ENCODE results near the gene ANKRD55.

The ANKRD55 gene

DNA sequence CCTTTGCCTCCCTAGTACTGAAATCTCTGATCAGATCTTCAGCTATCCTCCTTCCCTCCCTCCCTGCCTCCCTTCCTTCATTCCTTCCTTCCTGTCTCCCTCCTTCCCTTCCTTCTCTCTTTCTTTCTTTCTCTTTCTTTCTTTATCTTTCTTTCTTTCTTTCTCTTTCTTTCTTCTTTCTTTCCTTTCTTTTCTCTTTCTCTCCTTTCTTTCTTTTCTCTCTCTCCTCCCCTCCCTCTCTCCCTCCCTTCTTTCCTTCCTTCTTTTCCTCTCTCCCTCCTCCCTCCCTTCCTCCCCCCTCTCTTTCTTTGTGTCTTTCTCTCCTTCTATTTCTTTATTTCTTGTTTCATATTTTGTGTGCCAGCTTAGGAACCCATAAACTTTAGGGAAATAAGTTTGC is 23.9 kb upstream of the ANKRD55 start:
- ChIA-PET CTCF (no interaction called here), POLR2A (no interaction called here)
- DNase-seq (ENCODE audit: low read depth, low spot score) = no peak
- no peak overlapping the region for H3K4me3 ChIP-seq (ENCODE audit: low read depth, low read length)
- TF ChIP-seq, protein P1, sequence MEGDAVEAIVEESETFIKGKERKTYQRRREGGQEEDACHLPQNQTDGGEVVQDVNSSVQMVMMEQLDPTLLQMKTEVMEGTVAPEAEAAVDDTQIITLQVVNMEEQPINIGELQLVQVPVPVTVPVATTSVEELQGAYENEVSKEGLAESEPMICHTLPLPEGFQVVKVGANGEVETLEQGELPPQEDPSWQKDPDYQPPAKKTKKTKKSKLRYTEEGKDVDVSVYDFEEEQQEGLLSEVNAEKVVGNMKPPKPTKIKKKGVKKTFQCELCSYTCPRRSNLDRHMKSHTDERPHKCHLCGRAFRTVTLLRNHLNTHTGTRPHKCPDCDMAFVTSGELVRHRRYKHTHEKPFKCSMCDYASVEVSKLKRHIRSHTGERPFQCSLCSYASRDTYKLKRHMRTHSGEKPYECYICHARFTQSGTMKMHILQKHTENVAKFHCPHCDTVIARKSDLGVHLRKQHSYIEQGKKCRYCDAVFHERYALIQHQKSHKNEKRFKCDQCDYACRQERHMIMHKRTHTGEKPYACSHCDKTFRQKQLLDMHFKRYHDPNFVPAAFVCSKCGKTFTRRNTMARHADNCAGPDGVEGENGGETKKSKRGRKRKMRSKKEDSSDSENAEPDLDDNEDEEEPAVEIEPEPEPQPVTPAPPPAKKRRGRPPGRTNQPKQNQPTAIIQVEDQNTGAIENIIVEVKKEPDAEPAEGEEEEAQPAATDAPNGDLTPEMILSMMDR (IDR thresholded peaks at IDR 0.05; ENCODE audit: insufficient read depth, low read length, missing control alignments) = no peak

DNA sequence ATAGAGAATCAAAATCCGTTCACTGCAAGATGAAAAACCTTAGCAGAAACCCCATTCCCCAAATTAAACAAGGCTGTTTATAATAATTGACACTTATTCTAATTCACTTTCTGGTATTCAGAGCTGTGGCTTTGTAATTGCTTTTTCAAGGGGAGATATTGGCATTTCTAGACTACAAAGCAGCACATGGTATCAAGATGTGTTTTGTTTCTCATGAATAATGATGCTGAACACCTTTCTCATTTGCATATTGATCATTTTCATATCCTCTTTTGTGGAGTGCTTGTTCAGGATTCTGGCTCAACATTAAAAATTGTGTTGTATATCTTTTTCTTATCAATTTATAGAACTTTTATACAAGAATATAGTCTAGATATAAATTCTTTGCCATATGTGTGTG is 22.4 kb upstream of the ANKRD55 start:
- H3K4me3 ChIP-seq (ENCODE audit: low read depth, low read length) = no peak overlapping the region
- TF ChIP-seq, protein P1 (IDR thresholded peaks at IDR 0.05; ENCODE audit: insufficient read depth, low read length, missing control alignments) = no peak
- no peak for DNase-seq (ENCODE audit: low read depth, low spot score)
- ChIA-PET POLR2A (no interaction called here), CTCF (no interaction called here)

- CTCF ChIA-PET = no interaction called here
Measured at GRCh38 chr5:56253924-56254323, 20.8 kb upstream of the ANKRD55 start.

DNA sequence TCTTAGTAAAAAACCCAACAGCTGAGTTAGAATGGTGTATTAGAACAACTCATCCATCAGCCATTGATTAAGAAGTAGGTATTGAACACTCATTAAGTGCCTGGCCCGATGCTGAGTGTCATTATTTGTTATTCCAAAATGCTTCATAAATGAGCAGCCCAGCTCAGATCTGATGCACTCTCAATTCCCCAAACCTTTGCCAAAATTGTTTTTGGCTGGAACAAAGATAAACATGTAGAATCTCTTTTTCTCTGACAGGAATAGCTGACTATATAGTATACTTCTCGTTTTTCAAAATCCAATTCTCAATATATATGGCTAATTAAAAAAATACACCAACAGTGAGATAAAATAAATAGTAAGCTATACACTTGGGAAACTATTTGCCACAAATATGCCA is 20.0 kb upstream of the ANKRD55 start:
- H3K4me3 ChIP-seq (ENCODE audit: low read depth, low read length) = no peak overlapping the region
- no peak for DNase-seq (ENCODE audit: low read depth, low spot score)
- TF ChIP-seq, protein P1 (IDR thresholded peaks at IDR 0.05; ENCODE audit: insufficient read depth, low read length, missing control alignments) = no peak
- POLR2A ChIA-PET = no interaction called here
- CTCF ChIA-PET = no interaction called here

More at GRCh38 chr5:56253924-56254323, 20.8 kb upstream of the ANKRD55 start:
- TF ChIP-seq, protein P1 (IDR thresholded peaks at IDR 0.05; ENCODE audit: insufficient read depth, low read length, missing control alignments) = no peak
- H3K4me3 ChIP-seq (ENCODE audit: low read depth, low read length) = no peak overlapping the region
- POLR2A ChIA-PET = no interaction called here
- DNase-seq (ENCODE audit: low read depth, low spot score) = no peak

DNA sequence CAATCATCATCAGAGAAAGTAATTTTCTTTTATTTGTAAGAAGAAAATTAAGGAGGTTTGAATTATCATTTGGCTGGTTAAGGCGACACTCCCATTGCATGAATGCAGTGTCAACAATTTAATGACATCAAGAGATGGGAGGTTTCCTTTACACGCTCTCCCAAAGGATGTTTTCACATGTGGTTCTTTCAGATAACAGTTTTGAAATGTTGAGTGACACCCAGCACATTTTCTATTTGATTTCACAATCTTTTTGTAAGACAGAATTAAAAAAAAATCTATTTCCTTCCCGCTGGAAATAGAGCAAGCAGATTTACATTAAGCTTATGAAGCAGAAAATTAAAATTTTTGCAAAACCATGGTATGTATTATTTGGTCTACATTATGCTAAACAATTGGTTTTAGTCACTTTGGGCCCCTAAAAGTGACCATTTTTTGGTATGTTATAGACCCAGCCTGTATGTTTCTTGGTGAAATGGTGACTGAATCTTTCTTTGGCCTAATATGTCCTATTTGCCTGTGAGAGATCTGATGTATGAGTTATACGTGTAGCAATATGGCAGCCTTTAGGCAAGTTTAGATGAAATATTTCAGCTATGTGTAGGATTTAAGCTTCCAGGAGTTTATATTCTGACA is 18.9 kb upstream of the ANKRD55 start:
- ChIA-PET CTCF (interaction anchor here (1.2 kb wide), 1 partner anchor 18 kb away, joined by 4 read pairs; no protein-coding TSS in a partner anchor), POLR2A (no interaction called here)
- TF ChIP-seq, protein P1 (IDR thresholded peaks at IDR 0.05; ENCODE audit: insufficient read depth, low read length, missing control alignments) = no peak
- no peak for DNase-seq (ENCODE audit: low read depth, low spot score)
- no peak overlapping the region for H3K4me3 ChIP-seq (ENCODE audit: low read depth, low read length)

DNA sequence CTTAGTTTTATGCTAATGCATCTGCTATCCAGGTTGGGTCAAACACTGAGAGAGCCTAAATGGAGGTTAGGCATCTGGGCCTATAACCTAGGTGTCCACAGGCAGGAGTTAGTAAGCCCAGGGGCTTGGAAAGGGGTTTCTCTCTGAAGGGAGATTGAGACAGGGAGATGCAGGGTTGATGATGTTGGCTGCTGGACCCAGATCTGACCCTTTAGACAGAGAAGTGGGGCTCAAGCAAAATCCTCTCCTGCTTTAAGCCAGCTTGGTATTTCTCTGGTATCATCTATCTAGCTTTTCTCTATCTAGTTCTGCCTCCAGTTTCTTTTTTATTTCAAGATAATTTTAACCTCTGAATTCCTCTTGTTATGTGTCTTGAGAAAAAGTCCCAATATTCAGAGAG is 18.3 kb upstream of the ANKRD55 start:
- CTCF ChIA-PET = interaction anchor here (1.2 kb wide), 1 partner anchor 19 kb away, joined by 4 read pairs; no protein-coding TSS in a partner anchor
- POLR2A ChIA-PET = no interaction called here
- TF ChIP-seq, protein P1 (IDR thresholded peaks at IDR 0.05; ENCODE audit: insufficient read depth, low read length, missing control alignments) = no peak
- no peak for DNase-seq (ENCODE audit: low read depth, low spot score)
- H3K4me3 ChIP-seq (ENCODE audit: low read depth, low read length) = no peak overlapping the region

All from AG04449 (cell line).